ENCODE measurements around the gene VPS13D. TPM values are rescaled to one million over a fixed set of nuclear protein-coding genes. Genes with fewer than 3 reads are reported as not detected.
"Not testable (repeated sequence)": the region's sequence is repeated elsewhere in the genome, so short reads cannot be mapped to it uniquely, and the experiment has no call there.

Gene VPS13D
- polyA plus RNA-seq, 1 donor, result 17.2 TPM

DNA sequence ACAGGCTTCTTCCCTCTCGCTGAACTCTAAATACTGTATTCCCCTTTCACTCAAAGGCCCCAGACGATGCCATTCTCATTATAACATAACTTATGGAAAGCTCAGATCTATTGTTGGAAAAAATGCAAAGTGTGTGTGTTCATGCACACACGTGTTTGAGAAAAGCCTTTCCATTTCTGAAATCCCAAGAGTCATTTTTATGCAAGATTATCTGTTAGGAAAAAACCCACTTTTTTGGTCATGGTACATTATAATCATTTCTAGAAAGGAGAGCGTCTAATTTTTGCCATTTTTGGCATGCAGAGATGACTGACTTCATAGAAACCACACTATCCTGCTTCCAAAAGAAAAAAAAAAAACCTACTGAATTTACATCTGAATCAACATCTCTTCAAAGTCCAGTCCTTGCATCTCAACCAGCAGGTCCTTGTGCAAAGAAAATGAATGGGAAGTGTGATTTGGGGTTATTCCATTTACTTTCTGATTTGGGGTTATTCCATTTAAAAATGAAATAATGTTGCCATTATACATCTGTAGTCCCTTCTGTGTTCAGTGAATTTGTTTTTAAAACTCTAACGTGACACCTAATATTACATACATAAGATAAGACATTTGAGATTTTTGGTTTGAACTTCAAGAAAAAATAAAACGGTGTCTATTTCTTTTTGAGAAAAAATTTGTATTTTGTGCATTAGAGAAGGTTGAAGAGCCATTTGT lies 237.9 kb downstream of the VPS13D start:
- no peak for DNase-seq (ENCODE audit: low read depth)

DNA sequence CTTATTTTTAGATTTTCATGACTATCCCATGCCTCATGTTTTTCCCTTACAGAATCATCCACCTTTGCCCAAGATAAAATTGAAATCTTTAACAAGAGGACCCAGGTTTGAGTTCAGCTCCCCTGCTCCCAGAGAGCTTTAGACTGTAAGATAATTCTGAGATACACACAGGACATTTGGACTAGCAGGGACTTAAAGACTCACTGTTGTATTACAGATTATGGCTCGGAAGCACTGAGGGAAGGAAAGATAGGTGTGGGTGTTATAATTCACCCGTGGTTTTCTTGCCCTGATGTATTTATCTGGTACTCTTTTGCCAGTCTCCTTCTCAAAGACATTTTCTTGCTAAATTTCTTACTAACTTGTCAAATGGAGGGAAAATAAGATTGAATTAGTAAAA lies 238.5 kb downstream of the VPS13D start:
- no peak for DNase-seq (ENCODE audit: low read depth)

DNA sequence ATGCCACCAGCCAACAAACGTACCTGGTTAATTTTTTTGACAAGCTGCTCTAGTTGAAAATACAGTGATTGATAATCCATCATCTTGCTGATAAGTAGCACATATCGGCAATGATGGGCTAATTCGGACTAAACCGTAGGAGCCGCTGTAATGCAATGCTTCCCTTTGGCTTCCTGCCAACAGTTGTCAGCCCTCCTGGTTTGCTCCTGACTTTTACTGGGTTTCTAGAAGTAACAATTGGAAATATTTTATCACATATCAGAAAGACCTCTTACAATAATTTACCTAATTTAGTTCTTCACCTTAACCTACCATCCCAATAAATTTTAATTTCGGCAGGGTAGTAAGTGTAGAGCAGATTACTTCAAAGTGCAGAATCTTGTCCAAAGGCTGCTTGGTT lies 239.7 kb downstream of the VPS13D start:
- no peak for DNase-seq (ENCODE audit: low read depth)

DNA sequence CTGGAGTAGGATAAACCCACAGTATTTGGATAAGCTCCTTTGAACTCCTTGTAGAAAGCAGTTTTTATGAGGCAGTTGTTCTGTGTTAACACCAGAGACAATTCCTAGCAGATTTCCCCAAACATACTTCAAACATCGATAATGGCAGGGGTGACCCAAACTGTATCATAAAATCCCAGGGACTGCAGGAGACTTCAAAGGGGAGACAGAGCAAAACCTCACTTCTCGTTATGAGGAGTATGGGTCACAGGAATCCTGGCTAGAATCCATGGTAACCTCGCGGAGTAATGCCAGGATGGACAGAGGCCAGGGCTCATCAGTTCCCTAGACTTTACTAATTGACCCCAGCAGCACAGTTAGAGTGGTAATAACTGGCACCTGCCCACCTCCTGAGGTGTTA lies 240.2 kb downstream of the VPS13D start:
- no peak for DNase-seq (ENCODE audit: low read depth)

GRCh38 chr1:12470916-12471315 lies 241.1 kb downstream of the VPS13D start:
- DNase-seq (ENCODE audit: low read depth), result not testable (repeated sequence)

DNA sequence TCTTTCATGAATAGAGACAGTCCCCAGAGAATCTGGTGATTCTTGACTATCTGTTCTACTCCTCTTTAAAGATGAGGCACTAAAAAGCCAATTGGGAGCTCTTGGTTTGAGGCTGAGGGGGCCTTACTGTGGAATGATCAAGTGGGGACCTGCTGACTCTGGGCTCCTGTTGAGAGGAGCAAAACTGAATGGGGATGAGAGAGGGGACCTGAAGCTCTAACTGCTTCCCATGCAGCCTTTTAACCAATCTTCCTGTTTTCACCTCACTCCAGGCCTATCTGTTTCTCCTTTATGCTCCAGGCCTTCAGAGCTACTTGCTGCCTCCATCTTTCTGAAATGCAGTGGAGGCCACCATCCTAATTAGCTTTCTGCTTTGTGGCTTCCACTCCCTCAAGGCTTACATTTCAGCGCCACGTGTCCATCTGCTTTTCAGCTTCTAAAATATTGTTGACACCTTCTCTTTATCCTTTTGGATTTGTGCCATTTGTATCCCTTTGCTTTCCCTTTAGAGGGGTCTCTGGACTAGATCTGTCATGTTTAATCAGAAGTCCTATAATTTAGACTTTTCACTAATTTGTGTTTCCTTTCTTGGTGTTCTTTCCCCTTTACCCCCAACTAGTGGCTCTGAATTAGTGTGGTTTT lies 242.4 kb downstream of the VPS13D start:
- DNase-seq (ENCODE audit: low read depth), result no peak

DNA sequence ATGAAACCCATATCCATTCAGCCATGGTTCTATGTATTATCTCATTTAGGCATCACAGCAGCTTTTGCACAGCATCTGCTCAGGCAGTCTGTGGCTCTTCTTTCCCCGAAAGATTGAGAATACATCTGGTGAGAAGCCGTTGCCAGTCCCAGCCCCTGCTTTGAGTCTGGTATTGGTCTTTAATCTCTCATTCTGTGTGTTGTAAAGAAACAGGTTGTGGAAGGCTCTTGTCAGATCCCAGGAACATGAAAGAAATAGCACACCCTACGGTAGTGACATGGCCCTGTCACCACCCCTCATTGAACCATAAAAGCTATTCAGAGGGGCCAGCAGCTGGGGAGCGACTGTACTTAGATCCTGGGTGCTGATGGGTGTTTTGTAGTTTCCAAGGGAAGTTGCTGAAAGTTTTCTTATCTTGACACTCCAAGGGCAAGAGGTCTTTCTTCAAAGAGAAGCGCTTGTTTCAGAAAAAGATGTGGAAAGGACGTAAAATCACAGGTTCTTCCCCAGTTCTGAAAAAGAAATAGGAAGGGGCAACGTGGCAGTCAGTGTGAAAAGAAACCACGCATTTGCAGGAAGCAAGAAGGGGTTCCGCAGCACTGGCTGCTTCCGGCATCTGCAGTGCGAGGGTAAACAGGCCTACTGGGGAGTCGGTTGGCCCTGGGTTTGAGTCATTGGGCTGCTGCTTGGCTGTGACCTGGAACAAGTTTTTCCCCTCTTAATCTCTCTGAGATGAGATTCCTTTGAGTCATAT lies 243.1 kb downstream of the VPS13D start:
- DNase-seq (ENCODE audit: low read depth), result no peak

GRCh38 chr1:12473596-12474362 lies 243.9 kb downstream of the VPS13D start:
- DNase-seq (ENCODE audit: low read depth), result no peak

DNA sequence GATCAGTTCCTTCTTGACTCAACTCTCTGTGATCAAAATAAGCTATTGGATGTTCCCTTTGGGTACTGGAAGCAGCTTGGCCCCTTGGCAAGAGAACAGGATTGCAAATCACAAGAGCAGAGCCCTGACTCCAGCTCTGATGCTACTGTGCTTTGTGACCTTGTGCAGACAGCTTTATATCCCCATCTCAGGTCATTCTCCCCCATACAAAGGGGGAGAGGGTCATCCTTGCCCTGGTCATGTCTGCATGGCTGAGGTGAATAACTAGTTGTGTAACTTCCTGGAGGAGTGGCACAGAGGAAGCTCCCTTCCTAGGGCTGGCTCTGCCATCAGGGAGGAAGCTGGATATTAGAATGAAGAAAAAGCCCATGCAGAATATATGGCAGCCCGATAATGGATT lies 245.3 kb downstream of the VPS13D start:
- DNase-seq (ENCODE audit: low read depth), result no peak

DNA sequence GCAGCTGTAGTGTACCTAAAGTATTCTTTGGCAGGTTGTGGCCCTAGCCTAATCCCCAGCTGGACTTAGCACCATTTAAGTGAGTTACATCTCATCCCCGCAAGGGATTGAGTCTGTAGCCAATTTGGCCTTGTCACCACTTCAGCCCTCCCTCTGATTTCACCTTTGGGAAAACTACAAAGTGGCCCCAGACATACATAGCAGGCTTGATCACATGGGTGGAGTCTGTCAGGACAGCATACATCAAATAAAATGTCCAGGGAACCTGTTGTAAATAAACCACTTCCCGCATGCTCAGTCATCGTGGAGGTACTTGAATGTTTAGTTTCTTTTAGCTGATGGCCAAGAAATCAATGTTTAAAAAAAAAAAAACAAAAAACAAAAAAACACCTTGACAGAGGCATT lies 245.7 kb downstream of the VPS13D start:
- DNase-seq (ENCODE audit: low read depth), result no peak

GRCh38 chr1:12475947-12476346 lies 246.1 kb downstream of the VPS13D start:
- DNase-seq (ENCODE audit: low read depth), result no peak

- no peak for DNase-seq (ENCODE audit: low read depth)
Observed at GRCh38 chr1:12477314-12477713, 247.5 kb downstream of the VPS13D start.

GRCh38 chr1:12477936-12478611 lies 248.2 kb downstream of the VPS13D start:
- peak; percentile 87 for DNase-seq (ENCODE audit: low read depth)

GRCh38 chr1:12478612-12478985 lies 248.8 kb downstream of the VPS13D start:
- DNase-seq (ENCODE audit: low read depth), result no peak

DNA sequence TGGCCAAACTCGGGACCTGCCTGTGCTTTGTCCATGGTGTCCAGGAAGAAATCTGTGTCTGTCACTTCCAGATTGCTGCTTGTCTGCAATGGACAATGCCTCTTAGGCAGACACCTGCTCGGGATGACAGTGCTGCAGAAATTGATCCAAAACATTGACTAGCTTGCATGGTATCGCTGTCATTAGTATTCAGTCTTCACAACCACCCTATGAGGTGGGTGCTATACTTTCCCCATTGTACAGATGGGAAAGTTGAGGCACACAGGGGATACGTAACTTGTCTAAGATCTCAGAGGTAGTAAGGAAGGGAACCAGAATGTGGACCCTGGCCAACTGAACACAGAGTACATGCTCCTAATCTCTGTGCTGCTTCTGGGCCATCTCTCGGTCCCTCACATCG lies 249.5 kb downstream of the VPS13D start:
- no peak for DNase-seq (ENCODE audit: low read depth)

GRCh38 chr1:12480041-12480440 lies 250.2 kb downstream of the VPS13D start:
- DNase-seq (ENCODE audit: low read depth), result no peak

DNA sequence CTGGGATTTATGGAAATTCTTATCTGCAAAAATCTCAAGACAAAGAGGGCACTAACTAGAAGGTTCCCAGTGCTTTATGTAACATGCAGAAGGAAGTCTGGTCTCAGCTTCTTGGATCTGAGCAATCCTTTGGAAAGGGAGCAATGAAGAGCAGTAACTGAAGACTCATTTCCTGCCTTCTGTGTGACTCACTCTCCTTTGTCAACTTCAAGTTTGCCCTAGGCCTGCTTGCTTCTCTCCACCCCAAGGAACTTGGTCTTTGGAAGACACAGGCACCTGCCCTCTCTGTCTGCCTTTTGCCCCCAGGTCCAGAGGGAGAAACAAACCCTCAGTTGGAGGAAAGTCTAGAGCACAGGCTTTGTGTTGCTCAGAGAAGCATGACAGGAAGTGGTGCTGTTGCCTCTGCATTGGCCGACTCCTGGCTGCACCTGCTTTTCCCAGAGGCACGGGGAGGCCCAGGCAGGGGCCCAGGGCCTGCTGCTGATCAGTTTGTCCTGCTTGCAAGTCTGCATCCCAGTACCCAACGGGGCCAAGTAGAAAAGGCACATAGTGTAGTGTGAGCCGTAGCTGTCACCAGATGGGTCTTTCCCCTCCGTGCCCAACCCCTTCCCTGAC lies 251.0 kb downstream of the VPS13D start:
- DNase-seq (ENCODE audit: low read depth), result no peak

DNA sequence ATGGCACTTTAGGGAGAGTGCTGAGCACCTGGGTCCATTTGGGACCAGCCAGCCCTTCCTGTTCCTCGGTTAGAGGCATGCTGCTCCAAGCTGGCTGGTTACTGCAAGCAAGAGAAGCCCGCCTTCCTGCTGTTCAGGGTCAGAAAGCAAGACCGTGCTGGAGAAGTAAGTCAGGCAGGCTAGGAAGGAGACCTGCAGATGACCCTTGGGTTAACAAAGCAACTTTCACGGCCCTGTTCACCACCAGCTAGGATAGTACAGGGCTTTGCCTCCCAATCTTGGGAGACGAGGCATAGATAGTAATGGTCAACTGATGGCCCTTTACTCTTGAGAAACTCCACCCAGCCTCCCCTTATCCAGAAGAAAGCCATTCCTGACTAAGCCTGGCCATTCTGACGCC lies 252.1 kb downstream of the VPS13D start:
- DNase-seq (ENCODE audit: low read depth), result no peak

- no peak for DNase-seq (ENCODE audit: low read depth)
Observed at GRCh38 chr1:12482988-12483387, 253.2 kb downstream of the VPS13D start.

DNA sequence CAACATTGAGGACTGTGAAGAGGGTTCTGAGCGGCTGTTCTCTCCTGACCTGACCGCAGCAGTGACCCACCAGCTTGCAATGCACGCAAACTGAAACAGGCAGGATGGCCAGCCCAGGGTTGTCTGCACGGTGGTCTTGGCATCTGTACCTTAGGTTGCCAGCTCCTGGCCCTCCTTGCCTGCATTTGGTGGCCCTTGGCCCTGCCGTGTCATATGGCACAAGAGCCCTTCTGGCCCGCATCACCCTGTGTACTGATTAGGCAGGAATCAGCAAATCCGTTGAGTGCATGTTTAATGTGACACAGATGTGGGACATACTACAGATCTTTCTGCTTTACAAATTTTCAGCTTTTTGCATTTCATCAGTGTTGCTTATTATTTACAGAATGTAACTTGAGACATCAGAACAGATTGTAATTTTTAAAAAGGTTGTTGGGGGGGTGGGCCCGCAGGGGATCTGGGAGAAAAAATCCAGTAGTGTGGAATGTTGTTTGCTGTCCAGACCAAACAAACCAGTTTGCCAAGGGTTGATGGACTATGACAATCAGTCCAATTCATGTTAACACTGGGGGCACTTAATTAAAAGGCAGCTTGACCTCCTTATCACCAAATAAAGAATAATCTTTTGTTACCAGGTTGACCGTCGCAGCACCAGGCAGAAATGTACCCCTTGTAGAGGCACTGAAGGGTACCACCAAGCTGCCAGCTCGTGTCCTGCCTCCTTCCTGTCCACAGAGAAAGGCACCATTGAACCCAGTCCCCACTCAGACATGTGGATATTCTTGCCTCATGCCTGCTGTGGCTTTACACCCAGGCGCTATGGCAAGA lies 255.6 kb downstream of the VPS13D start:
- no peak for DNase-seq (ENCODE audit: low read depth)

DNA sequence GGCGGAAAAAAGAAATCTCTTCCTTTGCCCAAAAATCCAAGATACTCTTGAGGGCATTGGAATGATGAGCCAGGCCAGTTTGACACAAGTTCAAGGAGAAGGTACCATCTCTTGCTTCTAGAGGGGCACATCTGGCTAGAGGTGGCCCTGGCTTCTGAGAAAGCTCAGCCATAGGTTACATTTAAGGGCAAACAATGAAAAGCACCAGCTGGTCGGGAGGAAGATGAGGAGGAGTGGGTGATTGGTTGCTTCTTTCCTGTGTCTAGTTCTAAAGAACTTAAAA lies 256.2 kb downstream of the VPS13D start:
- no peak for DNase-seq (ENCODE audit: low read depth)

Measured in forelimb muscle (tissue), 1 donor.